Choroid plexus epithelial cell (primary cell): ENCODE measurements around the gene SYCP1.
"Not testable (repeated sequence)": the region's sequence is repeated elsewhere in the genome, so short reads cannot be mapped to it uniquely, and the experiment has no call there.

ENCODE experiments used
- DNase-seq: peaks from one replicate; pipeline ENCODE4 v3.0.0-alpha.2; 2010; ENCODE audit warnings: low read depth
- H3K4me3 ChIP-seq: 2 replicates; pipeline ENCODE4 v1.5.1; 2011; ENCODE audit warnings: low read depth, mild to moderate bottlenecking, control low read depth, low read length, moderate library complexity
- CTCF ChIP-seq: conservative IDR thresholded peaks from 2 replicates; pipeline ENCODE4 v1.5.1; 2011; ENCODE audit warnings: low read depth, mild to moderate bottlenecking, control low read depth, inconsistent platforms, low read length, moderate library complexity

Gene SYCP1

GRCh38 chr1:114901814-114902213, 47.2 kb downstream of the SYCP1 start:
- no peak overlapping the region for H3K4me3 ChIP-seq
- no peak for TF ChIP-seq CTCF
- DNase-seq: no peak

GRCh38 chr1:114902343-114902742, 47.7 kb downstream of the SYCP1 start:
- H3K4me3 ChIP-seq: no peak overlapping the region

DNA sequence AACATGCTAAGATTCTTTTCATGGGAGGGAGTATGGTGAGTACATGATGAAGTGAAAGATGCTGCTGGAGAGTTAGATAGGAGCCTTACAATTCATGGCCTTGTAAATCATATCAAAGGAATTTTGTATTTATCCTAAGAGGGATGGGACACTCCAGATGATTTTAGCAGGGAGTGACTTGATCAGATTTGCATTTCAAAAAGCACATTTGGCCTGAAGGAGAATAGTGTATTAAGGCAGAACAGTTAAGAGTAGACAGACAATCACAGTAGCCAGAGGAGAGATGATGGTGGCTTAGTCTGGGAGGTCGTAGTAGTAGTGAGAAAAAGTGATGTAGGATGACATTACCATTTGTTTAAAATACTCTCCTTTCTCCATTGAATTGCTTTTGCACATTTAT, 48.8 kb downstream of the SYCP1 start:
- no peak for DNase-seq
- H3K4me3 ChIP-seq: no peak overlapping the region
- TF ChIP-seq CTCF: no peak

More at GRCh38 chr1:114902343-114902742, 47.7 kb downstream of the SYCP1 start:
- TF ChIP-seq CTCF: no peak
- DNase-seq: no peak

GRCh38 chr1:114915720-114916119, 61.1 kb downstream of the SYCP1 start:
- not testable (repeated sequence) for DNase-seq

DNA sequence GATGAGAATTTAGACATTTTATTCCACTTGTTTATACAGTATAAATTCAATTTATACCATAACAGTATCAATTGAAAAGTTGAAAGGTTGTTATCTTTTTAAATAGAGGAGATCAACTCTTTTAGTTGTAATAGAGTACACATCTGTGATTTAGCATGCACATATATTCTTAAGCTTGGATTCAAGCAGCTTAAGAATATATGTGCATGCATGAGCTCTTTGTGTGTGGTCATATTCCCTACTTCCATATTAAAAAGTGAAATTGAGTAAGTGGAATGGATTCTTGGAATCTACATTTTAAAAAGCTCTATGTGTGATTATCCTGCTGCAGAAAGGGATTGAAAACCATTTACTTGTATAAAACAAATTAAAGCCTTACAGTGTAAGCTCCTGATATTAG, 71.9 kb downstream of the SYCP1 start:
- TF ChIP-seq CTCF: no peak
- DNase-seq: no peak
- H3K4me3 ChIP-seq: no peak overlapping the region

More at GRCh38 chr1:114915720-114916119, 61.1 kb downstream of the SYCP1 start:
- not testable (repeated sequence) for H3K4me3 ChIP-seq

- H3K4me3 ChIP-seq: no peak overlapping the region
- no peak for TF ChIP-seq CTCF
- no peak for DNase-seq
These were observed 72.7 kb downstream of the SYCP1 start for GRCh38 chr1:114927401-114927800.

GRCh38 chr1:114956570-114956969, 101.9 kb downstream of the SYCP1 start:
- no peak overlapping the region for H3K4me3 ChIP-seq
- peak; percentile 45 for TF ChIP-seq CTCF
- DNase-seq: peak; percentile 40

- TF ChIP-seq CTCF: no peak
- DNase-seq: no peak
- no peak overlapping the region for H3K4me3 ChIP-seq
These were observed 104.8 kb downstream of the SYCP1 start for GRCh38 chr1:114959423-114959822.
